SU-DHL-6 (cell line): Measurements from ENCODE around the gene ATP6V0A1.

Experiments used
- H2AFZ ChIP-seq: fragments of 200-600 bp; sonication (generic); 2 replicates; pipeline ENCODE4 v1.6.1; 2014; ENCODE audit warnings: low read depth, mild to moderate bottlenecking, moderate library complexity, mixed read lengths, antibody characterized with exemption, low read length; ENCODE audit not compliant: severe bottlenecking
- H3F3A ChIP-seq: fragments of 200-600 bp; shearing (Covaris generic); 2 replicates; pipeline ENCODE4 v1.6.0; 2016; ENCODE audit warnings: antibody characterized with exemption, mild to moderate bottlenecking; ENCODE audit not compliant: insufficient read depth
- H3K27ac ChIP-seq: fragments of 200-600 bp; sonication (generic); 2 replicates; pipeline ENCODE4 v1.5.1; 2016; ENCODE audit warnings: low read depth, mild to moderate bottlenecking, low read length, moderate library complexity, mixed read lengths
- H3K27me3 ChIP-seq: fragments of 200-600 bp; sonication (generic), shearing (Covaris generic); 2 replicates; pipeline ENCODE4 v1.6.0; 2014; ENCODE audit warnings: mild to moderate bottlenecking, low read length
- H3K36me3 ChIP-seq: fragments of 200-600 bp; sonication (generic); 2 replicates; pipeline ENCODE4 v1.6.1; 2014; ENCODE audit warnings: mild to moderate bottlenecking, low read length, mixed read lengths
- H3K4me2 ChIP-seq: fragments of 300-600, 200-600 bp; shearing (Covaris generic), sonication (generic); 2 replicates; pipeline ENCODE4 v1.6.0; 2014; ENCODE audit warnings: low read length, low read depth, mild to moderate bottlenecking; ENCODE audit not compliant: poor library complexity, severe bottlenecking
- H3K4me3 ChIP-seq: fragments of 200-600 bp; sonication (generic); 2 replicates; pipeline ENCODE4 v1.5.1; 2014; ENCODE audit warnings: antibody characterized with exemption, low read length, mild to moderate bottlenecking, mixed read lengths; ENCODE audit not compliant: insufficient read depth, poor library complexity, severe bottlenecking
- H3K79me2 ChIP-seq: fragments of 200-600 bp; sonication (generic); 2 replicates; pipeline ENCODE4 v1.6.1; 2014; ENCODE audit warnings: mild to moderate bottlenecking, low read length, moderate library complexity; ENCODE audit not compliant: insufficient read depth
- H3K9ac ChIP-seq: fragments of 200-600 bp; sonication (generic); 2 replicates; pipeline ENCODE4 v1.7.0; 2014; ENCODE audit warnings: mild to moderate bottlenecking, low read length
- H3K9me2 ChIP-seq: fragments of 200-600 bp; sonication (generic); replicated peaks from 2 replicates; pipeline ENCODE4 v1.6.1; 2014; ENCODE audit warnings: low read length; ENCODE audit not compliant: insufficient read depth
- H3K9me3 ChIP-seq: fragments of 200-600 bp; sonication (generic); 2 replicates; pipeline ENCODE4 v1.6.1; 2014; ENCODE audit warnings: low read length, mixed read lengths; ENCODE audit not compliant: insufficient read depth
- H4K20me1 ChIP-seq: fragments of 200-600 bp; sonication (generic); 2 replicates; pipeline ENCODE4 v1.6.1; 2014; ENCODE audit warnings: low read depth, mild to moderate bottlenecking, antibody characterized with exemption, low read length, moderate library complexity, mixed read lengths
- EZH2phosphoT487 ChIP-seq: fragments of 200-600 bp; sonication (generic), shearing (Covaris generic); conservative IDR thresholded peaks from 2 replicates; pipeline ENCODE4 v1.6.1; 2018; ENCODE audit warnings: mild to moderate bottlenecking, antibody characterized with exemption, low read length, moderate library complexity, mixed read lengths
- TF ChIP-seq, protein P1 (sequence below): fragments of 200-600 bp; sonication (generic); IDR thresholded peaks from one replicate; pipeline ENCODE4 v1.5.1; 2017; ENCODE audit warnings: antibody characterized with exemption, mild to moderate bottlenecking, low read length, moderate library complexity; ENCODE audit not compliant: insufficient read depth, poor library complexity, severe bottlenecking

ATP6V0A1 gene

DNA sequence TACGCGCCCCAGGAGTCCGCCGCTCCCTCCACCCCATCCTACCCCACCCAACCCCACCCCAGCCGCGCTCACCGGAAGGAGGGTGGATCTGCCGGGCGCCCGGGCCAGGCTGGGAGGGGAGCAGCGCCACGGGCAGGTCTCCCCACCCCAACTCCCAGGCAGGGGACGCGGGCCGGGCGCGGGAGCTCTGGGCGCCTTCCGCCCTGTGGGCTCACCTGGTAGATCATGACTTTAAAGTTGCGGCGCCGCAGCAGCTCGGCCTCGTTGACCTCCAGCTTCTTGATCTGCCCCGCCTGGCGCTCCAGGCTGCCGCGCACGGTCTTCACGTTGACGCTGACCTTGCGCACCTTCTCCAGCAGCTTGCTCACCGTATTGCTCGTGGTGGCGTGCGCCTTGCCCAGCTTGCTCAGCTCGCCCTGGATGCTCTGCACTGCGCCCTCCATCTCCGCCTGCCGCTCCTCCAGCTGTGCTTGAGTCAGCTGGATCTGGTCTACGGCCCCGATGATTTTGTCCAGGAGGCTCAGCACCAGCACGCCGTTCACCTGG lies 36.2 kb upstream of the ATP6V0A1 start:
- H3F3A ChIP-seq = no peaks in the 10 kb centered on the region
- no peaks in the 10 kb centered on the region for H3K27me3 ChIP-seq
- no peaks in the 10 kb centered on the region for H3K36me3 ChIP-seq
- no peaks in the 10 kb centered on the region for H3K9me2 ChIP-seq
- H3K9me3 ChIP-seq = no peaks in the 10 kb centered on the region
- H4K20me1 ChIP-seq = no peaks in the 10 kb centered on the region
- H3K9ac ChIP-seq = no peak overlapping the region
- H3K79me2 ChIP-seq = no peaks in the 10 kb centered on the region
- TF ChIP-seq, protein P1, sequence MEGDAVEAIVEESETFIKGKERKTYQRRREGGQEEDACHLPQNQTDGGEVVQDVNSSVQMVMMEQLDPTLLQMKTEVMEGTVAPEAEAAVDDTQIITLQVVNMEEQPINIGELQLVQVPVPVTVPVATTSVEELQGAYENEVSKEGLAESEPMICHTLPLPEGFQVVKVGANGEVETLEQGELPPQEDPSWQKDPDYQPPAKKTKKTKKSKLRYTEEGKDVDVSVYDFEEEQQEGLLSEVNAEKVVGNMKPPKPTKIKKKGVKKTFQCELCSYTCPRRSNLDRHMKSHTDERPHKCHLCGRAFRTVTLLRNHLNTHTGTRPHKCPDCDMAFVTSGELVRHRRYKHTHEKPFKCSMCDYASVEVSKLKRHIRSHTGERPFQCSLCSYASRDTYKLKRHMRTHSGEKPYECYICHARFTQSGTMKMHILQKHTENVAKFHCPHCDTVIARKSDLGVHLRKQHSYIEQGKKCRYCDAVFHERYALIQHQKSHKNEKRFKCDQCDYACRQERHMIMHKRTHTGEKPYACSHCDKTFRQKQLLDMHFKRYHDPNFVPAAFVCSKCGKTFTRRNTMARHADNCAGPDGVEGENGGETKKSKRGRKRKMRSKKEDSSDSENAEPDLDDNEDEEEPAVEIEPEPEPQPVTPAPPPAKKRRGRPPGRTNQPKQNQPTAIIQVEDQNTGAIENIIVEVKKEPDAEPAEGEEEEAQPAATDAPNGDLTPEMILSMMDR = no peak
- TF ChIP-seq EZH2phosphoT487 = no peak
- no peak overlapping the region for H3K4me2 ChIP-seq
- H3K27ac ChIP-seq = no peak overlapping the region
- H3K4me3 ChIP-seq = no peak overlapping the region
- H2AFZ ChIP-seq = no peak overlapping the region

DNA sequence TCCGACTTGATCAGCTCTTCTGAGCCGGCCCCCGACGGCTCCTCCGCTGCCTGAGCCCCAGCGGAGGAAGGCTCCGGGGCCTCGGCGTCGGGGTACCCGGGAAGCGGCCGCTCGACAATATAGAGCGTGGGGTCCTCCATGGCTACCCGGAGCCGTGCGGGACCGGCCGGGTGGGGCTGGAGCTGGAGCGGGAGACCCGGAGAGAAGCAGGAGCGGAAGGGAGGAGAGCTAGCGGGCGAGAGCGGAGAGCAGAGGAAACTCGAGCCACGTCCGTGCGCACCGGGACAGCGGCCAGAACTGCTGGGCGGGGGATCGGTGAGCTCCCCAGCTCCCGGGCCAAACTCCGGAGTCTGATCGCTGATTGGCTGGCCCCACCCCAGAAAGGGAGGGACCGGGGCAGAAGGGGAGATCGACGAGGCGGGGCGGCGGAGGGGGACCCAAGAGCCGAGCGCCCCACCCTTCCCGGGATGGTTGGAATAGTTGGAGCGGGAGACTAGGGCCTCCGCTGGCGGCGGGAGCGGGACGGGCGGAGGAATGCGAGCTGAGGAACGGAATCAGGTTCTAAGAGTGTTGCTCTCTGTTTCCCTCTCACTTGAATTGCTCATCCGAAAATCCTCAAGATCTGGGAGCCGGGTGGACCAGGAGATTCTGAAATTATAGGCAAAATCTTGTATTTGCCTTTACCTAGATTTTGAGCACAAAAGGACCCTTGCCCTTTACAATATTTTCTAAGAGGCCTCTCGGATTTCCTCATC lies 35.5 kb upstream of the ATP6V0A1 start, which contains the start of gene CAVIN1:
Gene CAVIN1 (minus strand): TSS at position 299 of the 755 bp plus-strand sequence. CDS start 159 bp downstream, at position 140.
- H3K9me2 ChIP-seq = no peaks in the 10 kb centered on the region
- H3K9me3 ChIP-seq = no peaks in the 10 kb centered on the region
- no peak for TF ChIP-seq EZH2phosphoT487
- TF ChIP-seq, protein P1 = no peak
- no peaks in the 10 kb centered on the region for H3K79me2 ChIP-seq
- H3F3A ChIP-seq = no peaks in the 10 kb centered on the region
- H3K36me3 ChIP-seq = no peaks in the 10 kb centered on the region
- no peaks in the 10 kb centered on the region for H3K27me3 ChIP-seq
- no peaks in the 10 kb centered on the region for H4K20me1 ChIP-seq
- H3K9ac ChIP-seq = no peak within 1 kb of the TSS
- H3K4me2 ChIP-seq = no peak within 1 kb of the TSS
- H3K4me3 ChIP-seq = no peak within 1 kb of the TSS
- H3K27ac ChIP-seq = no peak within 1 kb of the TSS
- no peak within 1 kb of the TSS for H2AFZ ChIP-seq

DNA sequence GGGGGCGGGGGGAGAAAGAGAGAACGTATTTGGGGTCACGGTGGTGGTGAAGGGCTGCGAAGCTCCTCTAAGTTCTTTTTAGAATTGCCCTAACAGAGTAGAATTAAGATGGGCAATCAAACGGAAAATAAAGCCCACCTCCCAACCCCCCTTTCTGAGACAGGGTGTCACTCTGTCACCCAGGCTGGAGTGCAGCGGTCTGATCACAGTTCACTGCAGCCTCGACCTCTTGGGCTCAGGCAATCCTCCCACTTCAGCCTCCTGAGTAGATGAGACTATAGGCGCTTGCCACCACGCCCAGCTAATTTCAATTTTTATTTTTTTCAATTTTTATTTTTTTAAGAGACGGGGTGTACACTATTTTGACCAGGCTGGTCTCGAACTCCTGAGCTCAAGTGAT lies 34.9 kb upstream of the ATP6V0A1 start:
- H3K79me2 ChIP-seq = no peaks in the 10 kb centered on the region
- no peak overlapping the region for H3K27ac ChIP-seq
- H2AFZ ChIP-seq = no peak overlapping the region
- no peak overlapping the region for H3K9ac ChIP-seq
- no peaks in the 10 kb centered on the region for H3K27me3 ChIP-seq
- TF ChIP-seq, protein P1 = no peak
- no peak for TF ChIP-seq EZH2phosphoT487
- no peak overlapping the region for H3K4me2 ChIP-seq
- no peaks in the 10 kb centered on the region for H3F3A ChIP-seq
- H4K20me1 ChIP-seq = no peaks in the 10 kb centered on the region
- no peaks in the 10 kb centered on the region for H3K36me3 ChIP-seq
- no peak overlapping the region for H3K4me3 ChIP-seq
- no peaks in the 10 kb centered on the region for H3K9me2 ChIP-seq
- H3K9me3 ChIP-seq = no peaks in the 10 kb centered on the region
